ENCODE measurements around the gene NOXO1. TPM values are rescaled to one million over a fixed set of nuclear protein-coding genes. Genes with fewer than 3 reads are reported as not detected.

NOXO1 gene
- total and polyA plus RNA-seq, 9 of the 15 experiments (the other 6 are each of a cell fraction or from before 2014, with no cell fraction given): not detected

DNA sequence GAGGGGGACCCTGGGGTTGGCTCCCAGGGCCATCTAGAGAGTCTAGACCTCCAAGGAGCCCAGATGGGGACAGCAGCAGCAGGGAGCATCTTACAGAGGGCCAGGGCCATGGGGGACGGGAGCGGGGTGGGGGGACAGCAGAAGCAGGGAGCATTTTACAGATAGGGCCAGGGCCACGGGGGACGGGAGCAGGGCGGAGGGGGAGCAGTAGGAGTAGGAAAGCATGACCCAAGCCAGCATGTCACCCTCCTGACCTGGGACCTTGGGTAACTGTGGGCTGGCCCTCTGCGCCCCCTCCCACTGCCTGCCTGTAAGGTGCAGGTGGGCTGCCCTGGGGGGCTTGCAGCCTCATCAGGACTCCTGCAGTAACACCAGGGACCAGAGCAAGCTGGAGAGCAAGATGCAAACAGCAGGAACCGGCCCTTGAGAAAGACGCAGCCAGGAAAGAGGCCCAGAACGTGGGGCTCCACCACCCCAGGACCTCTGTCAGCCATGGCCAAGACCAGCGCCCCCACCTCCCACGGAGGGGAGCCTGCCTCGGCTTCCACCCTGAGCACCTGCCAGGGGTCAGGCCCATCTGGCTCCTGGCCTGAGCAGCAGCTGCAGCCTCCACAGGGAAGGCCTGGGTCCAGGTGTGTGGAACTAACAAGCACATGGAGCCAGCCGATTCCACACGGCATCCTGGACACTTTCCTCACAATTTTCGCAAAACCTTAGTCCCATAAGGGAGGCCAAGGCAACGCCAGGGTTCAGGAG, 26.0 kb upstream of the NOXO1 start:
- TF ChIP-seq, protein P1, sequence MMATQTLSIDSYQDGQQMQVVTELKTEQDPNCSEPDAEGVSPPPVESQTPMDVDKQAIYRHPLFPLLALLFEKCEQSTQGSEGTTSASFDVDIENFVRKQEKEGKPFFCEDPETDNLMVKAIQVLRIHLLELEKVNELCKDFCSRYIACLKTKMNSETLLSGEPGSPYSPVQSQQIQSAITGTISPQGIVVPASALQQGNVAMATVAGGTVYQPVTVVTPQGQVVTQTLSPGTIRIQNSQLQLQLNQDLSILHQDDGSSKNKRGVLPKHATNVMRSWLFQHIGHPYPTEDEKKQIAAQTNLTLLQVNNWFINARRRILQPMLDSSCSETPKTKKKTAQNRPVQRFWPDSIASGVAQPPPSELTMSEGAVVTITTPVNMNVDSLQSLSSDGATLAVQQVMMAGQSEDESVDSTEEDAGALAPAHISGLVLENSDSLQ (IDR thresholded peaks at IDR 0.05): no peak
- no peak for TF ChIP-seq SMARCB1 (IDR thresholded peaks at IDR 0.05; ENCODE audit: insufficient read length, low read depth)
- 0 out of 2 replicates have a peak, but pooled peaks have one; percentile 13 for TF ChIP-seq ZNF143 (CRISPR knock-in tag; IDR thresholded peaks at IDR 0.05)
- TF ChIP-seq FOXK1 (CRISPR knock-in tag; IDR thresholded peaks at IDR 0.05; ENCODE audit: borderline replicate concordance): 0 out of 2 replicates have a peak, but pooled peaks have one; percentile 20
- TF ChIP-seq POLR2G (IDR thresholded peaks at IDR 0.05; ENCODE audit: low read depth, low read length): peak; percentile 53
- TF ChIP-seq NFATC3 (IDR thresholded peaks at IDR 0.05): no peak
- TF ChIP-seq HNRNPL (IDR thresholded peaks at IDR 0.05; ENCODE audit: low read depth, low read length): no peak
- peak; percentile 6; the same call in 1 of the 2 replicates for TF ChIP-seq ZBTB7A (IDR thresholded peaks at IDR 0.05; ENCODE audit: borderline replicate concordance, control insufficient read depth, low read depth, low read length)
- TF ChIP-seq, protein P2, sequence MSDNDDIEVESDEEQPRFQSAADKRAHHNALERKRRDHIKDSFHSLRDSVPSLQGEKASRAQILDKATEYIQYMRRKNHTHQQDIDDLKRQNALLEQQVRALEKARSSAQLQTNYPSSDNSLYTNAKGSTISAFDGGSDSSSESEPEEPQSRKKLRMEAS (CRISPR knock-in tag; IDR thresholded peaks at IDR 0.05): 0 out of 2 replicates have a peak, but pooled peaks have one; percentile 39
- 0 out of 2 replicates have a peak, but pooled peaks have one; percentile 4 for TF ChIP-seq ZFX (CRISPR knock-in tag; IDR thresholded peaks at IDR 0.05)
- TF ChIP-seq KDM5B (IDR thresholded peaks at IDR 0.05; ENCODE audit: insufficient replicate concordance, low read depth, low read length): no peak
- no peak for TF ChIP-seq GTF2F1 (IDR thresholded peaks at IDR 0.05; ENCODE audit: low read depth, low read length)
- TF ChIP-seq NCOR1 (IDR thresholded peaks at IDR 0.05): no peak
- TF ChIP-seq RBFOX2 (IDR thresholded peaks at IDR 0.05; ENCODE audit: low read depth, low read length): peak; percentile 54
- TF ChIP-seq, protein P3, sequence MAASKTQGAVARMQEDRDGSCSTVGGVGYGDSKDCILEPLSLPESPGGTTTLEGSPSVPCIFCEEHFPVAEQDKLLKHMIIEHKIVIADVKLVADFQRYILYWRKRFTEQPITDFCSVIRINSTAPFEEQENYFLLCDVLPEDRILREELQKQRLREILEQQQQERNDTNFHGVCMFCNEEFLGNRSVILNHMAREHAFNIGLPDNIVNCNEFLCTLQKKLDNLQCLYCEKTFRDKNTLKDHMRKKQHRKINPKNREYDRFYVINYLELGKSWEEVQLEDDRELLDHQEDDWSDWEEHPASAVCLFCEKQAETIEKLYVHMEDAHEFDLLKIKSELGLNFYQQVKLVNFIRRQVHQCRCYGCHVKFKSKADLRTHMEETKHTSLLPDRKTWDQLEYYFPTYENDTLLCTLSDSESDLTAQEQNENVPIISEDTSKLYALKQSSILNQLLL (CRISPR knock-in tag; IDR thresholded peaks at IDR 0.05; ENCODE audit: borderline replicate concordance): no peak
- no peak for TF ChIP-seq SMAD2 (IDR thresholded peaks at IDR 0.05; ENCODE audit: low read depth, low read length)
- H3K4me3 ChIP-seq: peak overlapping the region; percentile 99
- H3K36me3 ChIP-seq (ENCODE audit: control insufficient read depth, insufficient read depth, low read length): peaks cover 57% of the 10 kb centered on the region; the same call in 2 of the 3 replicates
- no peaks in the 10 kb centered on the region for H3K27me3 ChIP-seq (ENCODE audit: control insufficient read depth in 2 of 2, insufficient read depth in 2 of 2, low read length in 2 of 2)
- no peak for DNase-seq (ENCODE audit: extremely low read depth in 1 of 4, low spot score in 3 of 4)
- H3K79me2 ChIP-seq (ENCODE audit: control insufficient read depth, insufficient read depth, low read length): peaks cover 83% of the 10 kb centered on the region
- intact Hi-C loops (cut with micrococcal nuclease): no loop called here
- H3K9me1 ChIP-seq (ENCODE audit: control insufficient read depth, insufficient read depth, low read length): peaks cover 19% of the 10 kb centered on the region
- peak overlapping the region; percentile 42; the same call in 1 of the 3 replicates for H3K27ac ChIP-seq (ENCODE audit: extremely low read depth, low read depth, low read length)
- FAIRE-seq: no peak
- H3K4me2 ChIP-seq (ENCODE audit: insufficient read depth, low read length): peak overlapping the region; percentile 93
- H2AFZ ChIP-seq (ENCODE audit: low read depth, low read length): no peak overlapping the region
- BruUV-seq (replicated peaks): no TSS peak
- peaks cover 27 to 83% of the 10 kb centered on the region in 2 experiments for H3K4me1 ChIP-seq (replicated peaks in 1 of 2; ENCODE audit: control insufficient read depth in 2 of 2, insufficient read depth in 2 of 2, low read length in 2 of 2)
- H3K9me3 ChIP-seq (replicated peaks; ENCODE audit: control insufficient read depth, insufficient read depth, low read depth, low read length): no peaks in the 10 kb centered on the region
- POLR2A ChIA-PET: interaction anchor here (0.6 to 2.6 kb wide), 5 partner anchors 10 to 453 kb away, joined by 3 to 13 read pairs (median 4); partner anchors contain the start of genes RPS2, TEDC2 and TRAF7
- CTCF ChIA-PET (ENCODE audit: low intra/inter-chr PET ratio): no interaction called here
- ATAC-seq: no peak
- in situ Hi-C loops (cut with MboI): no loop called here
- WGBS (ENCODE audit: insufficient coverage, low coverage, missing lambda C conversion rate): 40% methylated on average over 6 of the region's 16 CpGs
- peak overlapping the region; percentile 91 to 99 for H3K9ac ChIP-seq (ENCODE audit: insufficient read depth in 1 of 2, low read depth in 2 of 2, low read length in 2 of 2)
- peaks cover 46% of the 10 kb centered on the region for H4K20me1 ChIP-seq (replicated peaks; ENCODE audit: control insufficient read depth, insufficient read depth, low read length)

All from K562 (cell line).